H1 (cell line): ENCODE data around the gene C3orf20.

ENCODE experiments used
- CTBP2 ChIP-seq: IDR thresholded peaks from 2 replicates; pipeline ENCODE4 v1.7.0; 2011; ENCODE audit warnings: borderline replicate concordance, mild to moderate bottlenecking, moderate library complexity, mixed read lengths, low read length; ENCODE audit not compliant: insufficient read depth, insufficient read length
- CTCF ChIP-seq, 3 experiments: IDR thresholded peaks; 1 replicate in 2 of 3; 2 replicates in 1 of 3; pipeline versions ENCODE4 v1.5.1 to v1.6.1; 2011; ENCODE audit warnings: low read length in 3 of 3, mild to moderate bottlenecking in 3 of 3, inconsistent platforms in 2 of 3, low read depth in 1 of 3, moderate library complexity in 1 of 3; ENCODE audit not compliant: insufficient read depth in 1 of 3; ENCODE audit errors: control extremely low read depth in 1 of 3
- EP300 ChIP-seq, 2 experiments: IDR thresholded peaks; 1 replicate in 1 of 2; 2 replicates in 1 of 2; pipeline ENCODE4 v1.6.1; 2011 to 2012; ENCODE audit warnings: low read depth in 2 of 2, low read length in 2 of 2, mild to moderate bottlenecking in 2 of 2, borderline replicate concordance in 1 of 2, inconsistent platforms in 1 of 2, moderate library complexity in 1 of 2
- EZH2 ChIP-seq: fragments of 200-600 bp; sonication (generic); IDR thresholded peaks from 2 replicates; pipeline ENCODE4 v1.7.1; 2012; ENCODE audit warnings: low read depth, mild to moderate bottlenecking, moderate library complexity, low read length, inconsistent platforms; ENCODE audit not compliant: severe bottlenecking
- JUN ChIP-seq: IDR thresholded peaks from 2 replicates; pipeline ENCODE4 v1.6.1; 2011; ENCODE audit warnings: low read depth, mild to moderate bottlenecking, improper control_type of control experiment, low read length
- PHF8 ChIP-seq: fragments of 200-600 bp; sonication (generic); conservative IDR thresholded peaks from 2 replicates; pipeline ENCODE4 v1.7.1; 2012; ENCODE audit warnings: low read depth, mild to moderate bottlenecking, inconsistent platforms, low read length, moderate library complexity
- POLR2A ChIP-seq, 2 experiments: IDR thresholded peaks; 1 replicate in 1 of 2; 2 replicates in 1 of 2; pipeline ENCODE4 v1.6.1; 2011; ENCODE audit warnings: low read depth in 2 of 2, low read length in 2 of 2, mild to moderate bottlenecking in 2 of 2; ENCODE audit errors: control extremely low read depth in 1 of 2
- POLR2AphosphoS5 ChIP-seq: IDR thresholded peaks from 2 replicates; pipeline ENCODE4 v1.6.1; 2011; ENCODE audit warnings: low read depth, low read length
- RAD21 ChIP-seq, 2 experiments: IDR thresholded peaks in 1 of 2; conservative IDR thresholded peaks in 1 of 2; 2 replicates each; pipeline ENCODE4 v1.6.1; 2011; ENCODE audit warnings: low read depth in 2 of 2, low read length in 2 of 2, improper control_type of control experiment in 1 of 2, inconsistent platforms in 1 of 2, mild to moderate bottlenecking in 1 of 2, moderate library complexity in 1 of 2
- RNF2 ChIP-seq: fragments of 200-900, 300-1000 bp; sonication (generic); IDR thresholded peaks from 2 replicates; pipeline ENCODE4 v1.7.1; 2016; ENCODE audit warnings: borderline replicate concordance, low read depth, mild to moderate bottlenecking, antibody characterized with exemption, low read length; ENCODE audit not compliant: poor library complexity, severe bottlenecking; ENCODE audit errors: missing control alignments
- SIN3A ChIP-seq, 2 experiments: IDR thresholded peaks in 1 of 2; conservative IDR thresholded peaks in 1 of 2; 2 replicates each; pipeline ENCODE4 v1.6.1; 2011 to 2012; ENCODE audit warnings: low read length in 2 of 2, improper control_type of control experiment in 1 of 2, low read depth in 1 of 2, mild to moderate bottlenecking in 1 of 2
- TAF1 ChIP-seq: IDR thresholded peaks from 2 replicates; pipeline ENCODE4 v1.6.1; 2011; ENCODE audit warnings: mild to moderate bottlenecking, low read depth, low read length

GRCh38 chr3:14758297-14758696 lies 83.4 kb downstream of the C3orf20 start:
- TF ChIP-seq CTBP2 (no peak), PHF8 (no peak), SIN3A (conservative IDR thresholded peaks at IDR 0.05 in 1 of 2, IDR thresholded peaks at IDR 0.05 in 1 of 2; ENCODE audit: low read depth in 1 of 2, low read length in 2 of 2) (no peak), RAD21 (IDR thresholded peaks at IDR 0.05 in 1 of 2, conservative IDR thresholded peaks at IDR 0.05 in 1 of 2; ENCODE audit: low read depth in 2 of 2, low read length in 2 of 2) (no peak), EP300 (IDR thresholded peaks at IDR 0.05; ENCODE audit: borderline replicate concordance in 1 of 2, low read depth in 2 of 2, low read length in 2 of 2) (no peak), TAF1 (no peak), CTCF (IDR thresholded peaks at IDR 0.05; ENCODE audit: control extremely low read depth in 1 of 3, insufficient read depth in 1 of 3, low read depth in 1 of 3, low read length in 3 of 3) (no peak), JUN (no peak), RNF2 (no peak), POLR2A (IDR thresholded peaks at IDR 0.05; ENCODE audit: control extremely low read depth in 1 of 2, low read depth in 2 of 2, low read length in 2 of 2) (no peak), POLR2AphosphoS5 (no peak), EZH2 (no peak)
